ENCODE results near the gene VBP1. TPM values are rescaled to one million over a fixed set of nuclear protein-coding genes. Genes with fewer than 3 reads are reported as not detected.
A peak's percentile ranks its signal among the peaks of the same experiment; 100 is the strongest.
"Not testable (repeated sequence)": the region's sequence is repeated elsewhere in the genome, so short reads cannot be mapped to it uniquely, and the experiment has no call there.

The VBP1 gene, protein sequence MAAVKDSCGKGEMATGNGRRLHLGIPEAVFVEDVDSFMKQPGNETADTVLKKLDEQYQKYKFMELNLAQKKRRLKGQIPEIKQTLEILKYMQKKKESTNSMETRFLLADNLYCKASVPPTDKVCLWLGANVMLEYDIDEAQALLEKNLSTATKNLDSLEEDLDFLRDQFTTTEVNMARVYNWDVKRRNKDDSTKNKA
- total RNA-seq (2014; rRNA removed; shearing (Covaris generic)) = 103 and 137 TPM in 2 replicates

DNA sequence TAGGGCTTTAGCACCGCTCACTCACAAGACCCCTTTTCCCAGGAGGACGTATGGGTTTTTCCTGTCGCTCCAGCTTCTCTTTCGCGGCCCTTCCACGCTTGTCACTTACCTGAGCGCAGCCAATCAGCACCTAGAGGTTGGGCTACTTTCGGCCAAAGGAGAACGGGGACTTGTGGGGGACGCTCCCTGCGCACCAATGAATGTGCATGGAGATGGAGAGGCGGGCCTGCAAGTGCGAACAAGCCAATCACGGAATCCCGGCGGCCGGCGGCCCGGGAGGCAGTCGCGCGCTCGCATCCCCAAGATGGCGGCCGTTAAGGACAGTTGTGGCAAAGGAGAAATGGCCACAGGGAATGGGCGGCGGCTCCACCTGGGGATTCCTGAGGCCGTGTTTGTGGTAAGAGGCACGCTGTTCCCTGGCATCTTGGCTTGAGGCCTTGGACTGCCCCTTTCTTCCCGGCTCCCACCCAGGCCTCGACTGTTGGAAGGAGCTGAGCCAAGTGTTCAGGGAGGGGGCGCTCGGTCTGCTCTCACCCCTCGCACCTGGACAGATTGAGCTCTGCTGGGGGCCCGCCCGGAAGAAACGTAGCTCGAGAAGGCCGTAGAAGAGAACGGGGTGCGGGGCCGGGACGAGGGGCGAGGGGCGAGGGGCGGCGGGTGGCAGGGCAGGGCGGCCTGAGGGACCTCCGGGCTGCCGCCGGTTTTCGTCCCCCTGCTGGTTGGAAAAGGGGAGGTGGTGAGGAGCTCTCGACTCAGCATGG lies at the start of gene VBP1:
VBP1 (plus strand) TSS at position 282 of the 761 bp plus-strand sequence; CDS start at position 305, 23 bp downstream.
- in situ Hi-C loops (cut with HindIII; ENCODE audit: low sequenced_read_pairs) = no loop called here
- peak; percentile 97 for DNase-seq (ENCODE audit: low spot score)

DNA sequence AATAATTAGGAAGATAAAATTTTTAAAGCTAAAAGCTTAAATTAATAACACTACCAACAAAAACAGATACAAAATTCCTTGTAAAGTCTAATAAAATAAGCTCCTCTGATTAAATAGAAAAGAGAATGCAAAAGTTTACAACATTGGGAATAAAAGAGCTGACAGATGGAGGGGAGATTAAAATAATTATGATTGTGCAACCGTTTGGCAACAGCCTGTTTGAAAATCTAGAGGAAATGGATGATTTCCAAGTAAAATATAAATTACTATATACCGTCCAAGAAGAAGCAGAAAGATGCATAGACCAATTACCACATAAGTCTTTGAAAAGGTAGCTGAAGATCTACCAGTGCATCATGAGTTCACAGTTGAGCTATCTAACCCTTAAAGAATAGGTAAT lies 46.4 kb upstream of the VBP1 start:
- in situ Hi-C loops (cut with HindIII; ENCODE audit: low sequenced_read_pairs) = no loop called here
- DNase-seq (ENCODE audit: low spot score) = no peak

DNA sequence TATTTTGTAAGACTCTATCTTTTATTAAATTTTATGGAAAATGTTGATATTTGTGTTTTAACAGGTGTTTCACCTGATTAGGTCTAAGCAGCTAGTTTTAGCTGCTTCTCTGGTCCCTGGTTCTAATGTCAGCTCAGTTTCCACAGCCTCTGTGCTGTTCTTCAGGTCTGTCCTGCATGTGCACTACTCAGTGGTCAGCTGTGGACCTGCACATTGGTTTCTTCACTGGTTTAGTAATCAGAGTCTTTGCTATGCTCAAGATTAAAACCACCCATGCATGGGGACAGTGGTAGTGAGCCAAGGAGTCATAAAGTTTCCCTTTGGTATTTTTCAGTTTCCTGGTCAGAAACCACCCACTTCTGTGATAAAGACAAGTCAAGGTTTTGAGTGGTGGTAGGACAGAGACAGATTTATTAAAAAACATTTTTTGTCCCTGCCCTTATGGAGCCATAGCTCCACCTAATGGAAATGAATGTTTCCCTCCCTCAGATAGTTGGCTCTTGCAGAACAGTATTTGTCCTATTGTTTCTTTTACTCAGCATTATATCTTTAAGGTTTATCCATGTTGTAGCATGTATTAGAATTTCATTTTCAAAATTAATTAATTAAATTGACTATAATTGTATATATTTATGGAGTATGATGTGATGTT lies 36.8 kb upstream of the VBP1 start:
- in situ Hi-C loops (cut with HindIII; ENCODE audit: low sequenced_read_pairs) = no loop called here

DNA sequence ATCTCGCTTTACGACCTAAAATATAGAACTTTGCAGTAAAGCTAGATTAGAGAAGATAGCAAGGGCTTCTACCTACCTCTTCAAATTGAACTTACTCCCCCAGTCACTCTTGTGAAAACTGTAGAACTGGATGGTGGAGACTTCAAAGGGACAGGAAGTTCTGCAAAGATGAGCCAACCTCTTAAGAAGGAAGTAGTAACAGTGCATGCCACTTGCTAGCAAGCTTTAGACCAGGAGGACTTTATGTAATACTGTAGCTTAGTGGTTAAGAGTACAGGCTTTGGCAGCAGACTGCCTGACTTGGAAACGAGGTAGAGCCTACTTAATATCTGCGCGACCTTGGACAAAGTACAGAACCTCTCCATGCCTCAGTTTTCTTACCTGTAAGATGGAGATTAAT lies 27.5 kb upstream of the VBP1 start:
- in situ Hi-C loops (cut with HindIII; ENCODE audit: low sequenced_read_pairs) = no loop called here
- no peak for DNase-seq (ENCODE audit: low spot score)

More for the DNA sequence above, 36.8 kb upstream of the VBP1 start:
- no peak for DNase-seq (ENCODE audit: low spot score)

DNA sequence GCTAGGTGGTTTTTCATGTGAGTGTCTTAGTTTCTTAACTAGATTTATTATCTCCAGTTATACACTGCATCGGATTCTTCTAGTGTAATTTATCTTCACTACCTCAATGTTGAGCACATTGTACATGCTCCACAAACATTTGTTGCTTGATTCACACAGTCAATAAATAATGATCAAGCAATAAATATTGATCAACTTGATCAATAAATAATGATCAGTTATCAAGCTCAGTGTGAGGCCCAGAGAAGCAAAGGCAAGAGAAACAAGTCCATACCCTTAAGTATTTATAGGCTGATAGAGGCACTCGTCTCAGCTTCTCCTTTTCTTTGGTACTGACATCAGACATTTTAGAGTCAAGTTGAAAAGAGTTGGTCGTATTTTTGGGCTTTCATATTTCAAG lies 5.1 kb upstream of the VBP1 start:
- in situ Hi-C loops (cut with HindIII; ENCODE audit: low sequenced_read_pairs) = no loop called here

DNA sequence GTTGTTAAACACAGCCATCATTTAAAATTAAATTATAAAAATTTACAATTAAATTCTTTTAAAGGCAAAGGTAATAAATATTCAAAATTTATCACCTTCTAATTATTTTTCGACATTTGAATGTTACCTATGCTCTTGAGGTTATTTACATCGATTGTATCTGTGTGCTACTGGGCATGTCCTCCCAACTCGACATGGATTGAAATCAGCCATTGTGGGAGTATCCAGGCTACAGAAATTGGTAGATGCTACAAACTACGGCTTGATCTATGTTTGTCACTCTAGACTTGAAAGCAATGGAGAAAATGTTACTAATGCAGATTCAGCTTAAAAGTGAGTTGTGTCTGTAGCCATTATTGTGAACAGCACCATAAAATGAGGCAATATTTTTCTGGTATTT lies 2.5 kb upstream of the VBP1 start:
- no peak for DNase-seq (ENCODE audit: low spot score)
- in situ Hi-C loops (cut with HindIII; ENCODE audit: low sequenced_read_pairs) = no loop called here

More for the DNA sequence above, 5.1 kb upstream of the VBP1 start:
- no peak for DNase-seq (ENCODE audit: low spot score)

DNA sequence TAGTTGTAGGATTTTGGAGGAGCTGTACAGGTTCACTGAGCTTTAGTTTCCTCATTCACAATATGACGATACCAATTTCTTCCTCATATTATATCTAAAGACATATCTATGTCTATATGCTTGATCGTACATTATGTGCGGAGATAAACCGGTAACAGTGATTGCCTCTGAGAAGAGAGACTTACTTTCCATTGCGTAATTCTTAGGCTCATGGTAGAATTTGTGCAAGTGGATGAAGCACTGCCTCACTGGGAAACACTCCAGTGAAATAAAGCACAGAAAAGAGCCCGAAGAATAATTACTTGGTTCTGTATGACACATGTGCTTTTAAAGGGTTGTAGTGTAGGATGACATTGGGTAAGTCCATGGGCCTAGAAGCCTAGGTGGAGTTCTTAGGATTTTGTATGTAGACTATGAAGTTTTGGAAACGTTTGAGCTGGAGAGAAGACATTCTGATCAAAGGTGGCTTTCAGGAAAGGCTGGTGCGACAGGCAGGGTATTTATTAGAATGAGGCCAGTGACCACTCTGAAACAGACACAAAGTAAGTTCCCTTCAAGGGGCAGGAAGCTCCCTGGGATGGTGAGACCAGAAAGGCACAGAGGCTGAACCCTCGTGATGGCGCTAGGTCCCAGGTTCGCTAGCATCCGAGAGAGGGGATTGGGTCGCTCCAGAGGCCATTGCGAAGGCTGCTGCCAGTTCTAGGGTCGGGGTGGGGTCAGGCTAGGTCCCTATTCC lies 649 bp upstream of the VBP1 start:
- no peak for DNase-seq (ENCODE audit: low spot score)
- in situ Hi-C loops (cut with HindIII; ENCODE audit: low sequenced_read_pairs) = no loop called here

DNA sequence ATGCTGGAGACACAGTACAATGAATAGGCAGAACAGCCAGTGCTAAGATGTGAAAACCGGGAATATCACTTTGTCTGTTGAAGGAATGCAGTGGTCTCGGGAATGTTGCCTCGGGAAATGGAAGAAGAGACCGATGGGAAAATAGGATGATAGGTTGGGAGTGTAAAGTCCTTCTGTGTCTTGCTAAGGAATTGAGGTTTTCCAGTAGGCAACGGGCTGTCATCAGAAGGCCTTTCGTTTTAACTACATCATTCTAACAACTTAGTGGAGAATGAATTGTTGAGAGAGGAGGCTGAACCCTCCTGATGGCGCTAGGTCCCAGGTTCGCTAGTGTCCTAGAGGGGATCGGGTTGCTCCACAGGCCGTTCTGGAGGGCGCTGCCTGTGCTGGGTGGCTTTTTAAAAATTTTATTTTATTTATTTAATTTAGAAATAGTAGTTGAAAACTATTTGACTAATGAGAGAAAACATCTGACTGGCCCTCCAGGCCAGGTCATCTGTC lies 730 bp downstream of the VBP1 start:
- peak; percentile 62 for DNase-seq (ENCODE audit: low spot score)
- in situ Hi-C loops (cut with HindIII; ENCODE audit: low sequenced_read_pairs) = no loop called here

DNA sequence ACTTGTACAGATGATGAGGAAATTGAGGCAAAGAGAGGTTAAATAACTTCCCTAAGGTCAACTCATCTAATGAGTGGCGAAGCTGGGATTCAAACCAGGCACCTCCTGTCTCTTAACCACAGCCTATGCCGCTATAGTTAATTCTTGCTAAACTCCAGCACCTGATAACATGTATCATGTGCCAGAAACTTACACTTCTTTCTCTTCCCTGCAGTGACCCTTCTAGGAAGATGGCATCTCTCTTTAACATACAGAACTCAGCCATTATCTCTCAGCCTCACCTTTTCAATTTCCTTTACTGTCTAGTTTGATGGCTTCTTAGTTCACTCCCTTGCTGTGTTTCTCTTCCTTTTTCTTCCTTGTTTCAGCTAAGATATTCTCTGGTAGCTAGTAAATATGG lies 2.5 kb downstream of the VBP1 start:
- in situ Hi-C loops (cut with HindIII; ENCODE audit: low sequenced_read_pairs) = no loop called here
- DNase-seq (ENCODE audit: low spot score) = no peak

DNA sequence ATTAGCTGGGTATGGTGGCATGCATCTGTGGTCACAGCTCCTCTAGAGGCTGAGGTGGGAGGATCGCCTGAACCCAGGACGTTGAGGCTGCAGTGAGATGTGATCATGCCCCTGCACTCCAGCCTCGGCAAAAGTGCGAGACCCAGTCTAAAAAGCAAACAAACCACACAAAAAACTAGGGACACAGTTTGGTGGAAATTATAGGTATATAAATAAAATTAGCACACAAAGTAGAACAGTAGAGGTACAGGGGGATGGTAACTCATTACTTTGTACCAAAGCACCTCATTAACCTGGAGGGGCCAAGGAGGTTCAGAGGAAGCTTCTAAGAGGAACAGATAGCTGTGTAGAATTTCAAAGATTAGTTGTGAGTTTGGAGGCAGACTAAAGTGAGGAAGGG lies 5.1 kb downstream of the VBP1 start:
- in situ Hi-C loops (cut with HindIII; ENCODE audit: low sequenced_read_pairs) = no loop called here
- DNase-seq (ENCODE audit: low spot score) = no peak

DNA sequence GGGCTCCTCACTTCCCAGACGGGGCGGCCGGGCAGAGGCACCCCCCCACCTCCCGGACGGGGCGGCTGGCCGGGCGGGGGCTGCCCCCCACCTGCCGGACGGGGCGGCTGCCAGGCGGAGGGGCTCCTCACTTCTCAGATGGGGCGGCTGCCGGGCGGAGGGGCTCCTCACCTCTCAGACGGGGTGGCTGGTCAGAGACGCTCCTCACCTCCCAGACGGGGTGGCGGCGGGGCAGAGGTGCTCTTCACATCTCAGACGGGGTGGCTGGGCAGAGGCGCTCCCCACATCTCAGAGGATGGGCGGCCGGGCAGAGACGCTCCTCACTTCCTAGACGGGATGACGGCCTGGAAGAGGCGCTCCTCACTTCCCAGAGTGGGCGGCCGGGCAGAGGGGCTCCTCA lies 7.5 kb downstream of the VBP1 start:
- in situ Hi-C loops (cut with HindIII; ENCODE audit: low sequenced_read_pairs) = not testable (repeated sequence)

DNA sequence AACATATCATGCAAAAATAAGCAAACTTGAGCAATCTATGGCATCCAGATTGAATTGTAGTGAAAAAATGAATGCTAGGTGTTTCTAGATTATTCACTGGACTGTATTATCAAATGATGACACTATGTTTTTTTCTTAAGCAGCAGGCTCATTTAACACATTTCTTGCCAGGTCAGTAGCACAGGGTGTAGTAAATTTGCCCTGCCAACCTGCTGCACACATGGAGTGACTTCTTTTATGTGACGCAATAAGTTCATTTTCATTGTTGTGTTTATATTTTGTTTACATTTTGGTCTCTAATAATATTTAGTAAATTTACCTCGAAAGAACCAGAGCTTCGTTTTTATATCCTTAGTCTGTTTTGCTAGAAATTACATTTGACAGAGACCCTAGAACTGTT lies 9.5 kb downstream of the VBP1 start:
- in situ Hi-C loops (cut with HindIII; ENCODE audit: low sequenced_read_pairs) = no loop called here
- no peak for DNase-seq (ENCODE audit: low spot score)

More for the DNA sequence above, 7.5 kb downstream of the VBP1 start:
- not testable (repeated sequence) for DNase-seq (ENCODE audit: low spot score)

DNA sequence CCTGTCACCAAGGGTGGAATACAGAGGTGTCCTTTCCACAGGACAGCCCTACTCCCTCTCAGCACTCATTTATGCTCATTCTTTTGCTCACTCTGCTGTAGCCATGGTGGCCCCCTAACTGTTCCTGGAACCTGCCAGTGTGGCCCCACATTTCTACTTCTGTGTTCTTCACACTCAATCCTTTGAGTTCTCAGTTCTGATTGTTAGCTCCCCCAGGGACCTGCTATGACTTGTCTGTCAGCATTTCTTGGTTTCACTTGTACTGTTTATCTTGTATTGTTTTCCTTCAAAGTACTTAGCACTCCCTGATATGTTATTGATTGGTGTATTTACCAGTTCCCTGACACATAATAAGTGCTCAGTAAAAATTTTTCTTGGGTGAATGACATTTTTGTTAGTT lies 14.9 kb downstream of the VBP1 start:
- in situ Hi-C loops (cut with HindIII; ENCODE audit: low sequenced_read_pairs) = no loop called here

DNA sequence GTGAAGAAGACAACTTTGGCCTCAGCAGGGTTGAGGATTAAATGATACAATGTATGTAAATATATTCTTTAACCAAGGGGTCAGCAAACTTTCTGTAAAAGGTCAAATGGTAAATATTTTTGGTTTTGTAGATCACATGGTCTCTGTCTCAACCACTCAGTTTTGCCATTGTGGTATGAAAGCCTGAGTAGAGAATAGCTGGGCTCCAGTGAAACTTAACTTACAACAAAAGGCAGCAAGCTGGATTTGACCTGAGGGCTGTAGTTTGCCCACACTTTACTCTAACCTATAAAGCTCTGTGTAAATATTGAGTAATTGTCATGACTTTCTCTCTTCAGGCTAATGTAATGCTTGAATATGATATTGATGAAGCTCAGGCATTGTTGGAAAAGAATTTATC lies 19.6 kb downstream of the VBP1 start:
- DNase-seq (ENCODE audit: low spot score) = no peak
- in situ Hi-C loops (cut with HindIII; ENCODE audit: low sequenced_read_pairs) = no loop called here

More for the DNA sequence above, 14.9 kb downstream of the VBP1 start:
- no peak for DNase-seq (ENCODE audit: low spot score)

DNA sequence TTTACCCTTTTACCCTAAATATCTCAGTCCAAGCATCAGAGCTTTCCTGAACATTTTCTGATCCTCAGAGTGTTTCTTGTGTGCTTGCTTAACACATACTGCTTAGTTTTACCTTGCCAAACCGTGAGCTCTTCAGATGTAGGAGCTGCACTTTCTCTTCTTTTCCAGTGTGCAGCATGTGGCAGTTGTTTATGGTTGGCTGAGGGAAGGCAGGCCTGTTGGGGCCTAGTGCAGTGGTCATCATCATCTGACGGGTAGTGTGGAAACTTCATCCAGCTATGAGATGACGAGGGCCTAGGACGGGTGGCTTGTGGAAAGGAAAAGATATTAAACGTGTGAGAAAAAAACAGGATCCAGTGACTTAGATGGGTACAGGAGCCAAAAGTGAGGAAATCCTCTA lies 21.5 kb downstream of the VBP1 start:
- in situ Hi-C loops (cut with HindIII; ENCODE audit: low sequenced_read_pairs) = no loop called here
- DNase-seq (ENCODE audit: low spot score) = no peak

DNA sequence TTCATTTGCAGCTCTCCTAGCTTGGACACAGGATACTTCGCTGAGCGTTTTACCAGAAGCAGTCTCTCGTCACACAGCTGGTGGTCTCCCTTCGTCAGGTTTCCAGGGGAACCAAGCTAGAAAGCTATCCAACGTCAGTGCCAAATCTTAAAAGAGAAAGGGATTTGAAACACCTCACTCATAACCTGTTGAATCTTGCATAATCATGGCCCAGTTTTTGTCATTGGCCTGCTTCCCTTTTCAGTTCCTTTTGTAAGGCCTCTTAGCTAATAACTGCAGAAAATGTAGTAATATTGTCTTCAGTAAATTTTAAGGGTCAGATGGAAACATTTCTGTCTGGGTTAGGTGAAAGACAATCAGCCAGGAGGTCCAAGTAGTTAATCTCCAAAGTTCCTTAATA lies 26.0 kb downstream of the VBP1 start:
- in situ Hi-C loops (cut with HindIII; ENCODE audit: low sequenced_read_pairs) = no loop called here
- DNase-seq (ENCODE audit: low spot score) = peak; percentile 1

DNA sequence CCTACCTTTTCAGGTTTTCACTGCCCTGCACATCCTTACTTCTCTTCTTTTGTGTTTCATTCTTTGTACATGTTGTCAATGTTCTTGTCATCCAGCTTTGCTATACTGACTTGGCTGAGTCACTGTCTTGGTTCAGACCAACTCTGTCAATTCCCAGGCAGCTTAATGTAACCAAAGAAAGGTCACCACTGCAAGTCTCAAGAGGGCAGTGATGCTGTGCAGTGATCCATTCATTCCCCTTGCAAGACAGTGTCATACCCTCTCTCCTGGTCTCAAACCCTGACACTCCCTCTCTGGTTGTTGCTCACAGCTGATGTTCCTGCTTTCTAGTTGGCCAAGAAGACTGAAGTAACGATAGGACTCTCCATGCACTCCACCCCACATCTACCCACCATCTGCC lies 30.5 kb downstream of the VBP1 start:
- no peak for DNase-seq (ENCODE audit: low spot score)
- in situ Hi-C loops (cut with HindIII; ENCODE audit: low sequenced_read_pairs) = no loop called here

DNA sequence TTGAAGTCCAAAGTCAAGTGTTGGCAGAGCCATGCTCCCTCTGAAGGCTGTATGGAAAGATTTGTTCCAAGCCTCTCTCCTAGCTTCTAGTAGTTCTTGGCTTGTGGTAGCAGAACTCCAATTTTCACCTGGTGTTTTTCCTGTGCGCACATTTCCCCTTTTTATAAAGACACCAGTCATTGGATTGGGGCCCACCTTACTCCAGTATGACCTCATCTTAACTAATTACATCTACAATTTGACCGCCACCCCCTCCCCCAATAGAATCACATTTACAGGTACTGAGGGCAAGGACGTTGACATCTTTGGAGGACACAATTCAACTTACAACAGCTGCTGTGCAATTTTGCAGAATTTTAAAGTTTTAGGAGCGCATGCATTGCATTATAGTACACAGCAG lies 31.2 kb downstream of the VBP1 start:
- in situ Hi-C loops (cut with HindIII; ENCODE audit: low sequenced_read_pairs) = no loop called here
- DNase-seq (ENCODE audit: low spot score) = no peak

DNA sequence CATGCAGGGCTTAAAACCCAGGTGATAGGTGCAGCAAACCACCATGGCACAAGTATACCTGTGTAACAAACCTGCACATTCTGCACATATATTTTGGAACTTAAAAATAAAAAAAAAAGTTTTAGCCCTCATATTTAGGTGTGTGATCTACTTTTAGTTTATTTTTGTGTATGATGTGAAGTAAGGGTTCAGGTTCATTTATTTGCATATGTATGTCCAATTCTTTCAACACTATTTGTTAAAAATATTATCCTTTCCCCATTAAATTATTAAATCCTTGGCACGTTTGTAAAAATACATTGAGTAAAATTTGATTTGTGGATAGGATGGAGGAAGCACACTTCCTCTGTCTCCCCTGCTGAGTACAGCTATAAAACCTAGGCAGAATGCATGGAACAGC lies 35.1 kb downstream of the VBP1 start:
- DNase-seq (ENCODE audit: low spot score) = no peak
- in situ Hi-C loops (cut with HindIII; ENCODE audit: low sequenced_read_pairs) = no loop called here

DNA sequence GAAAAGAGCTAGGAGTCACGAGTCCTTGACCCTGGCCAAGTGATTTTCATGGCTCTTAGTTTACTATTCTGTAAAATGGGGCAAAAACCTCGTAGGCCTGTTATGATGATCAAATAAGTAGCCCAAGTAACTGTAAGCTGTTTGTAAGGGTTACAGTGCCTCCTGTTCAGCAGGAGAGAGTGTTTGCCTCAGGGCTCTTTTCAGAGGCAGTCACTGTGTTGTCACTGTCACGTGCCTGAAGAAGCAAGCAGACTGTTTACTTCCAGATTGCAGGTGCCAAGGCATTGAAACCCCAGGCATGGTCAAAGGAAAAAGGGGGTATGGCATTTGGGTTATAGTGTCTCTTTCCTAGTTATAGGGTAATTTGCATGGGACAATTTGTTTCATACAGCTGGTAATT lies 43.5 kb downstream of the VBP1 start:
- DNase-seq (ENCODE audit: low spot score) = peak; percentile 6
- in situ Hi-C loops (cut with HindIII; ENCODE audit: low sequenced_read_pairs) = no loop called here

Measured in G401 (cell line).